ACC112 (cell line): ENCODE results near the gene MAPK7.

ENCODE experiments used
- H2AFZ ChIP-seq: fragments of 200-600 bp; sonication (generic); one replicate; pipeline ENCODE4 v1.6.0; 2017; ENCODE audit warnings: antibody characterized with exemption, low read length; ENCODE audit not compliant: unreplicated experiment
- H3K27ac ChIP-seq: fragments of 200-600 bp; sonication (generic); 2 replicates; pipeline ENCODE4 v1.5.1; 2014; ENCODE audit warnings: low read depth, mild to moderate bottlenecking, antibody characterized with exemption, low read length, moderate library complexity
- H3K27me3 ChIP-seq: fragments of 200-600 bp; sonication (generic); 2 replicates; pipeline ENCODE4 v1.6.1; 2014; ENCODE audit warnings: mild to moderate bottlenecking, antibody characterized with exemption, low read length, moderate library complexity, mixed read lengths; ENCODE audit not compliant: insufficient read depth
- H3K36me3 ChIP-seq: fragments of 200-600 bp; sonication (generic); 2 replicates; pipeline ENCODE4 v1.6.1; 2016; ENCODE audit warnings: mild to moderate bottlenecking, antibody characterized with exemption, low read length, moderate library complexity, mixed read lengths; ENCODE audit not compliant: insufficient read depth
- H3K4me1 ChIP-seq: fragments of 200-600 bp; sonication (generic); one replicate; pipeline ENCODE4 v1.6.1; 2016; ENCODE audit warnings: low read length, mixed read lengths; ENCODE audit not compliant: insufficient read depth, unreplicated experiment, control insufficient read depth
- H3K4me3 ChIP-seq: fragments of 200-600 bp; sonication (generic); 2 replicates; pipeline ENCODE4 v1.5.1; 2014; ENCODE audit warnings: mild to moderate bottlenecking, low read depth, low read length
- H3K79me2 ChIP-seq: fragments of 200-600 bp; sonication (generic); one replicate; pipeline ENCODE4 v1.6.0; 2016; ENCODE audit warnings: low read length; ENCODE audit not compliant: control insufficient read depth, unreplicated experiment, insufficient read depth

Gene MAPK7

DNA sequence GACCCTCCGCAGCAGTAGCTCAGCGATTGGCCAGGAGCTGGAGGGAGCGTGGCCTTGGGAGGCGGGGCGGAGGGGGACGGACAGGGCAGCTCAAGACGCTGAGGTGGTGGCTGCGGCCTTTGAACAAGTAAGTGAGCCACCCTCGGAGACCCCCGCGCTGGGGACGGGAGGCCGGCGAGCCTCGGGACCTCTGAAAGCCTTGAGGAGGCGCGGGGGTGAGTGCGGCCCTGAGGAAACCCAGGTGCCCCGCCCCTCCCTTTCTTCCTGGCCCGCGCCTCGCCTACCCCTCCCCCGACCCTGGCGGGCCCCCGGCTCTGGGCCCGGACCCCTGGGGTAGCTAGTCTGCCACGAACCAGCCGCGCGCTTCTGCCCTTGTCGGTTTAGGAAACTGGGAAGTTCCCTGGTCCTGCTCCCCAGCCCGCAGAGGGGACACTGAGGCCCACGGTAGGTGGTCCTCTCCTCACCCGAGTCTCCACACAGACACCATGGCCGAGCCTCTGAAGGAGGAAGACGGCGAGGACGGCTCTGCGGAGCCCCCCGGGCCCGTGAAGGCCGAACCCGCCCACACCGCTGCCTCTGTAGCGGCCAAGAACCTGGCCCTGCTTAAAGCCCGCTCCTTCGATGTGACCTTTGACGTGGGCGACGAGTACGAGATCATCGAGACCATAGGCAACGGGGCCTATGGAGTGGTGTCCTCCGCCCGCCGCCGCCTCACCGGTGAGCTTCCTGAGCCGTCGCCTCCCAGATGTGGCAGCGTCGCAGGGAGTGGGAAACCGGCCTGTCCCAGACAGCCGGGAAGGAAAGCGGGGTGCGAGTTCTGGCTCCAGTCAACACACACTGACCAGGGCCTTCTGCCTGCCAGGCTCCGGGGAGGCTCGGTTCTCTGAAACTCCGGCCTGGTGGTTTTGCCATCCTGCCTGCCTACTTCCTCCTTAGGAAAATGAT is at the start of gene MAPK7:
Gene MAPK7 (plus strand): TSS at position 83 of the 945 bp plus-strand sequence. CDS start 403 bp downstream, at position 486.
- Histone ChIP-seq H3K79me2 (peaks cover 49% of the 10 kb centered on the region), H3K4me1 (peaks cover 13% of the 10 kb centered on the region), H3K27me3 (no peaks in the 10 kb centered on the region), H3K27ac (peak within 1 kb of the TSS; percentile 96), H3K36me3 (peaks cover 21% of the 10 kb centered on the region; the same call in 1 of the 2 replicates), H3K4me3 (peak within 1 kb of the TSS; percentile 88), H2AFZ (peak within 1 kb of the TSS; percentile 77)

GRCh38 chr17:19329136-19329535 is 49.2 kb upstream of the MAPK7 start:
- no peak overlapping the region for H2AFZ ChIP-seq
- H3K27ac ChIP-seq = no peak overlapping the region
- peaks cover 14% of the 10 kb centered on the region for H3K36me3 ChIP-seq
- H3K4me3 ChIP-seq = no peak overlapping the region
- no peaks in the 10 kb centered on the region for H3K79me2 ChIP-seq
- no peaks in the 10 kb centered on the region for H3K27me3 ChIP-seq
- peaks cover 48% of the 10 kb centered on the region for H3K4me1 ChIP-seq

GRCh38 chr17:19329839-19330238 is 48.5 kb upstream of the MAPK7 start:
- Histone ChIP-seq H3K36me3 (peaks cover 11% of the 10 kb centered on the region), H3K4me3 (no peak overlapping the region), H3K4me1 (peaks cover 48% of the 10 kb centered on the region), H3K27me3 (no peaks in the 10 kb centered on the region), H2AFZ (no peak overlapping the region), H3K79me2 (no peaks in the 10 kb centered on the region), H3K27ac (no peak overlapping the region)

DNA sequence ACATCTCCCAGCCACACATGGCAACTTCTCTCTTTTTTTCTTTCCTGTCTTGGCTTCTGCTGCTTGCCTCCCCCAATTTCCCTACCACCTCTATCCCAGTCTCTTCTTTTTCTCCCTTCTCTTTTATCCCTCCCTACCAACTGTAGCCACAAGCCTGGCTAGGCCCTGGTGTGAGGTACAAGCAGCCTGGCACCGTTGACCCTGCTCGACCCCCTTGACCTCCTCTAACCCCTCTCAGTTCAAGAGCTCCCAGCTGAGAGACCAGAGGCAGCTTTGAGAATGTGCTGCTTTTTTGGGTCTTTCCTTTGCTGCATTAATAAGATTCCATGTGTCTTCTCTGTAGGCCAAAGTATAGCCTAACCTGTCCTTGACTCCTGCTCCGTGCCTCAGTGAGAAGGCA is 48.0 kb upstream of the MAPK7 start:
- peaks cover 48% of the 10 kb centered on the region for H3K4me1 ChIP-seq

GRCh38 chr17:19331134-19331533 is 47.2 kb upstream of the MAPK7 start:
- no peaks in the 10 kb centered on the region for H3K79me2 ChIP-seq

More for the DNA sequence above, 48.0 kb upstream of the MAPK7 start:
- no peak overlapping the region for H2AFZ ChIP-seq
- peak overlapping the region; percentile 66; the same call in 1 of the 2 replicates for H3K27ac ChIP-seq
- H3K36me3 ChIP-seq = peaks cover 7% of the 10 kb centered on the region
- H3K27me3 ChIP-seq = no peaks in the 10 kb centered on the region
- H3K4me3 ChIP-seq = no peak overlapping the region
- no peaks in the 10 kb centered on the region for H3K79me2 ChIP-seq

GRCh38 chr17:19331543-19332245 is 46.6 kb upstream of the MAPK7 start:
- Histone ChIP-seq H3K27ac (peak overlapping the region; percentile 66), H3K4me1 (peaks cover 46% of the 10 kb centered on the region), H3K36me3 (no peaks in the 10 kb centered on the region), H3K27me3 (no peaks in the 10 kb centered on the region), H3K79me2 (no peaks in the 10 kb centered on the region), H2AFZ (no peak overlapping the region), H3K4me3 (no peak overlapping the region)

More at GRCh38 chr17:19331134-19331533, 47.2 kb upstream of the MAPK7 start:
- H3K4me3 ChIP-seq = no peak overlapping the region
- H3K36me3 ChIP-seq = peaks cover 1% of the 10 kb centered on the region; the same call in 1 of the 2 replicates
- no peak overlapping the region for H2AFZ ChIP-seq
- H3K4me1 ChIP-seq = peaks cover 48% of the 10 kb centered on the region
- no peaks in the 10 kb centered on the region for H3K27me3 ChIP-seq
- peak overlapping the region; percentile 66 for H3K27ac ChIP-seq

DNA sequence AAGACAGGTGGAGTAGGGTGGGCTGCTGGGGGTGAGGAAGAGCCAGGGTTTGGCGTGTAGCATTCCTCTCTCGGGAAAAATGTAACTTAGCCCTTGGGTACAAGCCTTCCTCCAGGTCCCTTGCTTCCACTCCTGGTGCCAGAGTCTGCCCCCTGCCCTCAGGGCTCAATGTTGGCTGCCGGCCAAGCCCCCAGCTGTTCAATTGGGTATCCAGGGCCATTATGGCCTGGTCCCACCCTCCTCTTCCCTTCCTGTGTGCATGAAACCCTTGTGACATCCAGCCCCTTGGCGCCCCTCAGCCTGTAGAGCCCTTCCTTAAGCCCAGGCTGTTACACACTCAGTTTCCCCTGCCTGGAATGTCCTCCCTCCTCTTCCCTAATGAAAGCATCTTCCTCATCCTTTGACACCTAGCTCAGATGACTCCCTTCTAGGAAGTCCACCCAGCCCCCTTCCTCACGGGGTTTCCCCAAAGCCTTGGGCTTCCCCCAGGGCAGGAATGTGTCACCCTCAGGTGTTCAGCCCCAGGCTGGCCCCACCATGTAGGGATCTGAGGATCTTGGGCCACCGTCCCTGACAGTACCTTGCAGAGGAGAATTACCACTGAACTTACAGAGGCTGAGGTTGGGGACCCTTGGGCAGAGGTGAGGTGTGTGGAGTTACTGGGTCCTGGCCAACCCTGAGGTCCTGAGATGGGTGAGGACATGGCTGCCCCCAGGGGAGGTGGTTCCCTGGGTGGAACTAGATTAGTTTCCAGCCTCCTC is 45.7 kb upstream of the MAPK7 start:
- Histone ChIP-seq H3K4me1 (peaks cover 38% of the 10 kb centered on the region), H3K4me3 (no peak overlapping the region), H2AFZ (no peak overlapping the region), H3K27me3 (no peaks in the 10 kb centered on the region), H3K79me2 (no peaks in the 10 kb centered on the region), H3K36me3 (no peaks in the 10 kb centered on the region), H3K27ac (no peak overlapping the region)

DNA sequence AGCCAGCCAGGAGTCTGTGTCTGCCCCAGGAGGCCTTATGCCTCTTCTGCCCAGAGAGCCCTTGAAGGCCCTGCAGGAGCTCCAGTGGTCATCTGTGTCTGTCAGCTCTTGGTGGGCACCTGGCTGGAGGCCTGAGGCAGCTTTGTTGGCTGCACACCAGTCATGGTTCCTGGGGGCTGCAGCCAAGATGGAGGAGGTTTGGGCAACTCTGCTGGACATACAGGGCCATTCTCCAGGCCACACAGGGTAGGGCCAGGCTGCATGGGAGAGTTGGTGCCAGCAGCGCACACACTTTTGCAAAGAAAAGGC is 45.2 kb upstream of the MAPK7 start:
- Histone ChIP-seq H3K27ac (no peak overlapping the region), H3K4me3 (no peak overlapping the region), H3K79me2 (no peaks in the 10 kb centered on the region), H3K4me1 (peaks cover 32% of the 10 kb centered on the region), H2AFZ (no peak overlapping the region), H3K27me3 (no peaks in the 10 kb centered on the region), H3K36me3 (no peaks in the 10 kb centered on the region)

GRCh38 chr17:19333736-19334290 is 44.5 kb upstream of the MAPK7 start:
- H3K4me1 ChIP-seq = peaks cover 30% of the 10 kb centered on the region
- H3K27me3 ChIP-seq = no peaks in the 10 kb centered on the region
- H2AFZ ChIP-seq = no peak overlapping the region
- no peaks in the 10 kb centered on the region for H3K79me2 ChIP-seq
- no peak overlapping the region for H3K4me3 ChIP-seq
- H3K27ac ChIP-seq = no peak overlapping the region
- no peaks in the 10 kb centered on the region for H3K36me3 ChIP-seq

DNA sequence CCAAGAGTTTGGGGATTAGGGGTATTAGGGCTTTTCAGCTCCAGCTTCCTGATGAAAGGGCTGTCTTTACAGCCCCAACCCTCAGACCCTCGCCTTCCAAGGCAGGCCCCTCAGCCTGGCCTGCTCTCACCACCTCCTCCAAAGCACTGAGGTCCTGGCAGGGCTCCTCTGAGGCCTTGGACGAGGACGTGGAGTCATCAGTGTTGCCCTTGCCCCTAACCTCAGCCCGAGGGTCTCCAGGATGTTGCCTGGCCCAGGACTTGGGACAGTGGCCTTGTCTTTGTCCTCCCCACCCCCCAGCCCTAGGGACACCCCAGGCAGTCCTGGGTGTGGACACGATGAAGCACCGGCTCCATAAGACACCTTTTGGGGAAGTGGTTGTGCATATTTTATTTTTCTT is 44.0 kb upstream of the MAPK7 start:
- H3K4me3 ChIP-seq = no peak overlapping the region
- no peaks in the 10 kb centered on the region for H3K36me3 ChIP-seq
- H3K27ac ChIP-seq = no peak overlapping the region

More for the DNA sequence above, 44.0 kb upstream of the MAPK7 start:
- H3K4me1 ChIP-seq = peaks cover 30% of the 10 kb centered on the region
- H3K79me2 ChIP-seq = no peaks in the 10 kb centered on the region
- H3K27me3 ChIP-seq = no peaks in the 10 kb centered on the region
- H2AFZ ChIP-seq = no peak overlapping the region
